ENCODE data around the gene TMEM170B. TPM values are rescaled to one million over a fixed set of nuclear protein-coding genes. Genes with fewer than 3 reads are reported as not detected.

The TMEM170B gene
- total and polyA plus RNA-seq, 9 of the 15 experiments (the other 6 are each of a cell fraction or from before 2014, with no cell fraction given) = 0.03 to 0.11 (median 0.07) TPM

DNA sequence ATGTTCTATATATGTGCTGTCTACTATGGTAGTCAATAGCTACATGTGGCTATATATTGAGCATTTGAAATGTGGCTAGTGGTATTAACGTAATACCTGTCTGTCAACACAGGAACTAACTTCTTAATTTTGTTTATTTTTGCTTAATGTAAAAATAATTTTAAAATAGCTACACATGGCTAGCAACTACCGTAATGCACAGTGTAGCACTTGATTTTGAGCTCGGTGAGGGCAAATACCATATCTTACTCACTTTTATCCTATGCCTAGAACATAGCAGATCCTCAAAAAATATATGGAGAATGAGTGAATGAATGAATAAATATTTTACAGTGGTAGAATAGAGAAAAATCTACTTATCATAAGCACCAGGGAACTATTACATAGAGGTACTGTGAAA is 28.1 kb upstream of the TMEM170B start:
- Histone ChIP-seq H3K9ac (ENCODE audit: insufficient read depth in 1 of 2, low read depth in 2 of 2, low read length in 2 of 2) (no peak overlapping the region), H3K4me3 (no peak overlapping the region), H3K27ac (ENCODE audit: extremely low read depth, low read depth, low read length) (no peak overlapping the region), H3K9me1 (ENCODE audit: control insufficient read depth, insufficient read depth, low read length) (no peaks in the 10 kb centered on the region), H3K36me3 (ENCODE audit: control insufficient read depth, insufficient read depth, low read length) (no peaks in the 10 kb centered on the region), H3K27me3 (ENCODE audit: control insufficient read depth in 2 of 2, insufficient read depth in 2 of 2, low read length in 2 of 2) (no peaks in the 10 kb centered on the region), H3K4me2 (ENCODE audit: insufficient read depth, low read length) (no peak overlapping the region), H2AFZ (ENCODE audit: low read depth, low read length) (no peak overlapping the region), H3K9me3 (replicated peaks; ENCODE audit: control insufficient read depth, insufficient read depth, low read depth, low read length) (no peaks in the 10 kb centered on the region), H4K20me1 (replicated peaks; ENCODE audit: control insufficient read depth, insufficient read depth, low read length) (no peaks in the 10 kb centered on the region), H3K79me2 (ENCODE audit: control insufficient read depth, insufficient read depth, low read length) (no peaks in the 10 kb centered on the region), H3K4me1 (replicated peaks in 1 of 2; ENCODE audit: control insufficient read depth in 2 of 2, insufficient read depth in 2 of 2, low read length in 2 of 2) (no peaks in the 10 kb centered on the region)
- DNase-seq (ENCODE audit: extremely low read depth in 1 of 4, low spot score in 3 of 4) (no peak), ATAC-seq (no peak), FAIRE-seq (no peak)
- WGBS (ENCODE audit: insufficient coverage, low coverage, missing lambda C conversion rate) = 1% methylated on average over 3 of the region's 3 CpGs
- ChIA-PET POLR2A (interaction anchor here (0.6 to 0.9 kb wide), 3 partner anchors 13 to 866 kb away, joined by 3 to 4 read pairs (median 3); no protein-coding TSS in a partner anchor), CTCF (ENCODE audit: low intra/inter-chr PET ratio) (no interaction called here)
- TF ChIP-seq RBM14 (IDR thresholded peaks at IDR 0.05; ENCODE audit: borderline replicate concordance, insufficient read depth, low read depth, low read length) (no peak), ARHGAP35 (IDR thresholded peaks at IDR 0.05; ENCODE audit: partially characterized antibody) (no peak), GATA2 (CRISPR knock-in tag; IDR thresholded peaks at IDR 0.05) (no peak), SP2 (IDR thresholded peaks at IDR 0.05; ENCODE audit: extremely low read depth, low read depth, low read length, poor library complexity, severe bottlenecking) (no peak), FOXM1 (IDR thresholded peaks at IDR 0.05; ENCODE audit: low read depth) (no peak), FOXM1 (CRISPR knock-in tag; IDR thresholded peaks at IDR 0.05; ENCODE audit: low read depth) (no peak), CBFA2T3 (IDR thresholded peaks at IDR 0.05) (no peak), ZNF77 (CRISPR knock-in tag; IDR thresholded peaks at IDR 0.05) (no peak), MTA2 (IDR thresholded peaks at IDR 0.05; ENCODE audit: low read depth) (no peak), FOXA1 (IDR thresholded peaks at IDR 0.05; ENCODE audit: borderline replicate concordance) (no peak), ZNF384 (IDR thresholded peaks at IDR 0.05; ENCODE audit: low read depth, low read length) (no peak), ZNF3 (CRISPR knock-in tag; IDR thresholded peaks at IDR 0.05) (no peak), ZNF445 (CRISPR knock-in tag; IDR thresholded peaks at IDR 0.05; ENCODE audit: low read depth) (no peak), DMBX1 (CRISPR knock-in tag; IDR thresholded peaks at IDR 0.05; ENCODE audit: borderline replicate concordance) (no peak), PCBP2 (IDR thresholded peaks at IDR 0.05; ENCODE audit: low read depth, low read length, poor library complexity, severe bottlenecking) (no peak), CTCFL (IDR thresholded peaks at IDR 0.05; ENCODE audit: borderline replicate concordance, insufficient read depth, low read depth, low read length, poor library complexity, severe bottlenecking) (no peak), NCOA6 (IDR thresholded peaks at IDR 0.05) (no peak), TFAP4 (CRISPR knock-in tag; IDR thresholded peaks at IDR 0.05; ENCODE audit: borderline replicate concordance) (no peak), ZBED1 (IDR thresholded peaks at IDR 0.05) (no peak), PRMT5 (CRISPR knock-in tag; IDR thresholded peaks at IDR 0.05) (no peak)
- TF ChIP-seq, protein P1, sequence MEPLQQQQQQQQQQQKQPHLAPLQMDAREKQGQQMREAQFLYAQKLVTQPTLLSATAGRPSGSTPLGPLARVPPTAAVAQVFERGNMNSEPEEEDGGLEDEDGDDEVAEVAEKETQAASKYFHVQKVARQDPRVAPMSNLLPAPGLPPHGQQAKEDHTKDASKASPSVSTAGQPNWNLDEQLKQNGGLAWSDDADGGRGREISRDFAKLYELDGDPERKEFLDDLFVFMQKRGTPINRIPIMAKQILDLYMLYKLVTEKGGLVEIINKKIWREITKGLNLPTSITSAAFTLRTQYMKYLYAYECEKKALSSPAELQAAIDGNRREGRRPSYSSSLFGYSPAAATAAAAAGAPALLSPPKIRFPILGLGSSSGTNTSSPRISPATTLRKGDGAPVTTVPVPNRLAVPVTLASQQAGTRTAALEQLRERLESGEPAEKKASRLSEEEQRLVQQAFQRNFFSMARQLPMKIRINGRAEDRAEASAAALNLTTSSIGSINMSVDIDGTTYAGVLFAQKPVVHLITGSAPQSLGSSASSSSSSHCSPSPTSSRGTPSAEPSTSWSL (CRISPR knock-in tag; IDR thresholded peaks at IDR 0.05; ENCODE audit: borderline replicate concordance) = no peak
- BruUV-seq (replicated peaks) = no TSS peak
- in situ Hi-C loops (cut with MboI) = no loop called here
- intact Hi-C loops (cut with micrococcal nuclease) = no loop called here

Measured in K562 (cell line).